Brain microvascular endothelial cell (primary cell): ENCODE results near the gene TMEM106C.

Source experiments
- DNase-seq: peaks from one replicate; pipeline ENCODE4 v3.0.0-alpha.2; 2020
- H3K27ac ChIP-seq: fragments of 250-450 bp; sonication (Bioruptor Pico); 2 replicates; pipeline ENCODE4 v1.5.1; 2020; ENCODE audit warnings: mild to moderate bottlenecking, moderate library complexity
- H3K27me3 ChIP-seq: fragments of 250-450 bp; sonication (Bioruptor Pico); replicated peaks from 2 replicates; pipeline ENCODE4 v1.5.1; 2020; ENCODE audit warnings: mild to moderate bottlenecking
- H3K36me3 ChIP-seq: fragments of 250-450 bp; sonication (Bioruptor Pico); replicated peaks from 2 replicates; pipeline ENCODE4 v1.5.1; 2020; ENCODE audit warnings: mild to moderate bottlenecking
- H3K4me3 ChIP-seq: 2 replicates; pipeline ENCODE4 v1.5.1; 2011; ENCODE audit warnings: low read depth, mild to moderate bottlenecking, control low read depth, low read length, moderate library complexity
- in situ Hi-C: cut with HindIII; loops from 2 replicates; pipeline ENCODE4 v1.10.0; 2017; ENCODE audit warnings: low sequenced_read_pairs, low pct_ligation_motif_present
- TF ChIP-seq, protein P1 (sequence below): IDR thresholded peaks from 2 replicates; pipeline ENCODE4 v1.5.1; 2011; ENCODE audit warnings: low read depth, mild to moderate bottlenecking, moderate library complexity, low read length, control low read depth, inconsistent platforms; ENCODE audit errors: missing control alignments

The TMEM106C gene

DNA sequence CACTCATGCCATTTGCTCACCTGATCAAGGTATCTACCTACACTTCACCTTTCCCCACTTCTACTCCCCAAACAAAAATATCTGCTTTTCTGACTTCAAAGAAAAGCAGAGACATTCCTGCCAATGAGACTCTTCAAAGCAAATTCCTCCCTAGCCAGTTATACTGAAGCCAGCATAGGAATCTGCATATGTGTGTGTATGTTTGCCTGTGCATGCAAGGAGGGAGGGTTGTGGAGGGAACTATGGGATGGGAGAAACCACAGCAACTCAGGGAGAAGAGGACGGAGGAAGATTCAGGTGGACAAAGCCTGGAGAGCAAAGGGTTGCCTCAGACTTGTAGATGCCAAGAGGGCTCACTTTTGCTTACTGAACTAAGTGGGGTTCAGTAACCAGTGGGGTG, 32.2 kb upstream of the TMEM106C start:
- in situ Hi-C loops: no loop called here
- peaks cover 2% of the 10 kb centered on the region for H3K27me3 ChIP-seq
- no peaks in the 10 kb centered on the region for H3K36me3 ChIP-seq
- H3K27ac ChIP-seq: no peak overlapping the region
- TF ChIP-seq, protein P1, sequence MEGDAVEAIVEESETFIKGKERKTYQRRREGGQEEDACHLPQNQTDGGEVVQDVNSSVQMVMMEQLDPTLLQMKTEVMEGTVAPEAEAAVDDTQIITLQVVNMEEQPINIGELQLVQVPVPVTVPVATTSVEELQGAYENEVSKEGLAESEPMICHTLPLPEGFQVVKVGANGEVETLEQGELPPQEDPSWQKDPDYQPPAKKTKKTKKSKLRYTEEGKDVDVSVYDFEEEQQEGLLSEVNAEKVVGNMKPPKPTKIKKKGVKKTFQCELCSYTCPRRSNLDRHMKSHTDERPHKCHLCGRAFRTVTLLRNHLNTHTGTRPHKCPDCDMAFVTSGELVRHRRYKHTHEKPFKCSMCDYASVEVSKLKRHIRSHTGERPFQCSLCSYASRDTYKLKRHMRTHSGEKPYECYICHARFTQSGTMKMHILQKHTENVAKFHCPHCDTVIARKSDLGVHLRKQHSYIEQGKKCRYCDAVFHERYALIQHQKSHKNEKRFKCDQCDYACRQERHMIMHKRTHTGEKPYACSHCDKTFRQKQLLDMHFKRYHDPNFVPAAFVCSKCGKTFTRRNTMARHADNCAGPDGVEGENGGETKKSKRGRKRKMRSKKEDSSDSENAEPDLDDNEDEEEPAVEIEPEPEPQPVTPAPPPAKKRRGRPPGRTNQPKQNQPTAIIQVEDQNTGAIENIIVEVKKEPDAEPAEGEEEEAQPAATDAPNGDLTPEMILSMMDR: no peak
- no peak for DNase-seq
- H3K4me3 ChIP-seq: no peak overlapping the region

DNA sequence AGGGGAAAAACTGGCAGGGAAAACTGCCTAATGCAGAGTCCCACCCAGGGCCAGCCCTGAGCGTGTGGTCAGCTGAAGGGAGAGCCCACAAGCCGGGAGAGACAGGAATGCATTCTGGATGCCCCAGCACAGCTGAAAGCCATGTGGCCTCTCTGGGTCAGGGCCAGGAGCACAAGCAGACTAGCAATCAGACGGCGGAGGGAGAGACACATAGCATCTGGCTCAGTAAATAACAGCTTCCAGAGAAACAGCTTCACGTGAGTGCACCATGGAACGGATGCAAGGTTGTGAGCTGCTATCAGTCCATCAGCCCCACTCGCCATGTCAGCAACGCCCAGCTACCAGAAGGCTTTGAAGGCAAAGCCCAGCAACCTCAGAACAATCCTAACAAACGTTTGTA, 28.2 kb upstream of the TMEM106C start:
- no peak overlapping the region for H3K27ac ChIP-seq
- no peaks in the 10 kb centered on the region for H3K36me3 ChIP-seq
- DNase-seq: peak; percentile 44
- H3K27me3 ChIP-seq: no peaks in the 10 kb centered on the region
- TF ChIP-seq, protein P1: no peak
- H3K4me3 ChIP-seq: no peak overlapping the region
- in situ Hi-C loops: no loop called here

DNA sequence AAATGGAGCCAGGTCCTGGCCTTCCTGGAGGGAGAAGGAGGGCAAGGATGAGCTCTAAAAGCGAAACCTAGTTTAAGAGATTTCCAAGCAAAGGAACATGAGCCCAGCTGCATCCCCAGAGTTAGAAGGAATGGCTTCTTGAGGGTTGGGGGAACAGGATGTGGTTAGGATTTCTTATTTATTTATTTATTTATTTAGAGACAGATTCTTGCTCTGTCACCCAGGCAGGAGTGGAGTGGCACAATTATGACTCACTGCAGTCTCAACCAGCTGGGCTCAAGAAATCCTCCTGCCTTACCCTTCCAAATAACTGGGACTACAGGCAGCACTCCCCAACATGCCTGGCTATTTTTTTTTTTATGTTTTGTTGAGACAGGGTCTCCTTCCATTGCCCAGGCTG, 25.3 kb upstream of the TMEM106C start:
- Histone ChIP-seq H3K27me3 (peaks cover 2% of the 10 kb centered on the region), H3K27ac (no peak overlapping the region), H3K36me3 (no peaks in the 10 kb centered on the region), H3K4me3 (no peak overlapping the region)
- in situ Hi-C loops: no loop called here
- DNase-seq: peak; percentile 12
- TF ChIP-seq, protein P1: no peak

DNA sequence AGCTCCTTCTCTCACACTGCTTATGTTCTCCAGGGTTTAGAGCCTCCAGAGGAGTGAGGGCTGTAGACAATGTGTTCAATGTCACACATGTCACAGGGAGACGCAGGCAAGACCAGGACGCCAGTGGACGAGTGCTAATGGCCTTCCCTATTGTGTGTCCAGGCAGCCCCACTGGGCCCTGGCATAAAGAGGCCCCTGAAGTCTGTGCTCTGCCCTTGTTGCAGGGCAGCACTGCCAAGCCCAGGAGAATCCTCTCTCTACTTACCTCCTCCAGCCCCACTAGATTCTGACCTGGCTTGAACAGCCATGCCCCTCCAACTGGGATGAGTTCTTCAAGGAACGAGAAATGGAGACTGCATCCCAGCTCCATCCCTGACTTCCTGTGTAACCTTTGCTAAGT, 24.8 kb upstream of the TMEM106C start:
- H3K4me3 ChIP-seq: no peak overlapping the region
- DNase-seq: no peak
- H3K27me3 ChIP-seq: peaks cover 2% of the 10 kb centered on the region
- TF ChIP-seq, protein P1: no peak
- no peaks in the 10 kb centered on the region for H3K36me3 ChIP-seq
- H3K27ac ChIP-seq: no peak overlapping the region
- in situ Hi-C loops: no loop called here

DNA sequence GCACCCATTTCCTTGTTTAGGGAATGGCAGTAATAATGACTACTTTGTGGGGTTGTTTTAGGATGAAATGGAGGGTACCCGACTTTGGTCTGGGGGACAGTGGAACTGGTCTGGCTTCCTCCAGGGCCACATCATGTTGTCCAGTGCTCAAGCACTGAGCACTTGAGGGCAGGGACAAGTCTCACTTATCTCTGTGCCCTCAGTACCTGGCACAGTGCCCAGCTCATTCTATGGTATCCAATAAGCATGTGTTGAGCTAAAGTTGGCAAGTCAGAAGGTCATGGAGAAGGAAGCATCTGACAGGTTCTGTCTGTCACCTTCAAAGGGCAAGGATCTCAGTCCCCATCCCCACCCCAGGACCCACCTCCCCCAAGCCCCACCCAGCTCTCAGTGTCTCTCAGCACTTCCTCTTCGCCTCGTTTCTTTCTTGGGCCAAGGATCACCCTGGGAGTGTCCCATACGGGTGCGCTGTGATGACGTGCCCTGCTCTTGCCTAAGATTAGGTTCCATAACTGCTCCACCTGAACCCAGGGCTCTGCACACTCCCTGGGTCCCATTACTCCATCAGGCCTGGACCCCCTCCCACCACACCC, 24.3 kb upstream of the TMEM106C start:
- TF ChIP-seq, protein P1: no peak
- no peak for DNase-seq
- no peaks in the 10 kb centered on the region for H3K36me3 ChIP-seq
- in situ Hi-C loops: no loop called here
- no peak overlapping the region for H3K27ac ChIP-seq
- no peak overlapping the region for H3K4me3 ChIP-seq
- peaks cover 2% of the 10 kb centered on the region for H3K27me3 ChIP-seq
